Fibroblast of mammary gland (primary cell): ENCODE data around the gene PTPN4.

Experiments
- DNase-seq: peaks from one replicate; pipeline ENCODE4 v3.0.0-alpha.2; 2010; ENCODE audit warnings: low read depth
- H3K4me3 ChIP-seq: 2 replicates; pipeline ENCODE4 v1.5.1; 2011; ENCODE audit warnings: low read depth, mild to moderate bottlenecking, low read length, moderate library complexity; ENCODE audit not compliant: control insufficient read depth
- CTCF ChIP-seq: conservative IDR thresholded peaks from 2 replicates; pipeline ENCODE4 v1.5.1; 2011; ENCODE audit warnings: low read depth, low read length, inconsistent platforms; ENCODE audit not compliant: control insufficient read depth, insufficient read depth

The PTPN4 gene

DNA sequence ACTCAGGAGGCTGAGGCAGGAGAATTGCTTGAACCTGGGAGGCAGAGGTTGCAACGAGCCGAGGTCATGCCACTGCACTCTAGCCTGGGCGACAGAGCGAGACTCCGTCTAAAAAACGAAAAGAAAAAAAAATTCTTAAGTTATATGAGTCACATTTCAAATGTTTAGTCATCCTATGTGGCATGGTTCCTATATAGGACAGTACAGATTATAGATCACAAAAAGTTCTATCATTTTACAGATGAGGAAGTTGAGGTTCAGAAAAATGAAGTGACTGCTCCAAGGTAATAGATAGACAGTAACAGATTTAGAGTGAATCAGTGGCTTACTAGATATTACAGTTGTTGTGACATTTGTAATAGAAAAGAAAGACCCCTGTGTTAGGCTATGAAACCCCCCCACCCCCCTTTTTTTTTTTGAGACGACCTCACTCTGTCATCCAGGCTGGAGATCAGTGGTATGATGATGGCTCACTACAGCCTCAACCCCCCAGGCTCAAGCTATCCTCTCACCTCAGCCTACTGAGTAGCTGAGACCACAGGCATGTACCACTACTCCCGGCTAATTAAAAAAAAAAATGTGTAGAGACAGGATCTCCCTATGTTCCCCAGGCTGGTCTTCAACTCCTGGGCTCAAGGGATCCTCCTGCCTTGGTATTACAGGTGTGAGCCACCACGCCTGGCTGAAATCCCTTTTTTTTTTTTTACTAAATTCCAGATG, 22.7 kb downstream of the PTPN4 start:
- DNase-seq, result peak; percentile 23
- no peak overlapping the region for H3K4me3 ChIP-seq
- no peak for TF ChIP-seq CTCF

GRCh38 chr2:119784876-119785275, 25.2 kb downstream of the PTPN4 start:
- H3K4me3 ChIP-seq, result no peak overlapping the region
- no peak for TF ChIP-seq CTCF
- no peak for DNase-seq

- TF ChIP-seq CTCF, result no peak
- H3K4me3 ChIP-seq, result no peak overlapping the region
- DNase-seq, result peak; percentile 20
Measured at GRCh38 chr2:119786295-119786694, 26.6 kb downstream of the PTPN4 start.

DNA sequence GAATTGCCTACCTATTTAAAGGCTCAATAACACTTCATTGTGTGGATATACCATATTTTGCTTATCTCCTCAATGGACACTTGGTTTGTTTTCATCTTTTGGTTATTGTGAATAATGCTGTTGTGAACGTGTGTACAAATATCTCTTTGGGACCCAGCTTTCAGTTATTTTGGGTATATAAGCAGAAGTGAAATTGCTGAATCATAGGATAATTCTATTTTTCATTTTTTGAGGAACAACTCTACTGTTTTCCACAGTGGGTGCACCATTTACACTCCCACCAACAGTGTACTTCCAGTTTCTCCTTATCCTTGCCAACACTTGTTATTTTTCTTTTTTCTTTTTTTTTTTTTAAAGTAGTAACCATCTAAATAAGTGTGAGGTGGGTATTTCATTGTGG, 29.0 kb downstream of the PTPN4 start:
- no peak for TF ChIP-seq CTCF
- DNase-seq, result no peak
- no peak overlapping the region for H3K4me3 ChIP-seq

GRCh38 chr2:119790466-119790865, 30.7 kb downstream of the PTPN4 start:
- DNase-seq, result no peak
- no peak for TF ChIP-seq CTCF
- H3K4me3 ChIP-seq, result no peak overlapping the region

DNA sequence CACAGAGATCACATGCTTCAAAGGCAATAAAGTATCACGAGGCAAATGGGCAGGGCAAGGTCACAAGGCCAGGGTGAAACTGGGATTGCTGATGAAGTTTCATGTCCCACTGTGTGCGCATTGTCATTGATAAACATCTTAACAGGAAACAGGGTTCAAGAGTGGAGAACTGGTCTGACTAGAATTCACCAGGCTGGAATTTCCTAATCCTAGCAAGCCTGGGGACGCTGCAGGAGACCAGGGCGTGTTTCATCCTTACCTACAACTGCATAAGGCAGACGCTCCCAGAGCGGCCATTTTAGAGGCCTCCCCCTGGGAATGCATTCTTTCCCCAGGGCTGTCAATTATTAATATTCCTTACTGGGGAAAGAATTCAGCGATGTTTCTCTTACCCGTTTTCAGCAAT, 33.2 kb downstream of the PTPN4 start:
- no peak for TF ChIP-seq CTCF
- no peak for DNase-seq
- H3K4me3 ChIP-seq, result no peak overlapping the region

- no peak for TF ChIP-seq CTCF
- no peak overlapping the region for H3K4me3 ChIP-seq
- no peak for DNase-seq
Measured at GRCh38 chr2:119794237-119794636, 34.5 kb downstream of the PTPN4 start.
